SK-N-SH (cell line): ENCODE results near the gene RHOBTB1. TPM values are rescaled to one million over a fixed set of nuclear protein-coding genes. Genes with fewer than 3 reads are reported as not detected.

Experiments
- CTCF ChIA-PET: fragments of 300-600, 350-600 bp; formaldehyde crosslinking; extraction: SDS; loops from one replicate; lab custom pipeline; 2021; lab: Yijun Ruan, JAX
- POLR2A ChIA-PET: fragments of 350-600 bp; sonication (Branson Sonifier 250); formaldehyde crosslinking; extraction: SDS; loops from one replicate; lab custom pipeline; 2020; ENCODE audit warnings: antibody characterized with exemption, inconsistent platforms; lab: Yijun Ruan, JAX
- DNase-seq: peaks from one replicate; pipeline ENCODE4 v3.0.0; 2012
- H2AFZ ChIP-seq: fragments of 200-600 bp; sonication (generic); 2 replicates; pipeline ENCODE4 v1.8.1; 2016; ENCODE audit warnings: antibody characterized with exemption, mild to moderate bottlenecking, low read depth
- H3F3A ChIP-seq: fragments of 200-600 bp; sonication (generic); replicated peaks from 2 replicates; pipeline ENCODE3; 2016; ENCODE audit warnings: antibody characterized with exemption, mild to moderate bottlenecking; ENCODE audit not compliant: insufficient read depth
- H3K27ac ChIP-seq, 2 experiments: fragments of 200-500 bp in 1 of 2; fragments of 200-600 bp in 1 of 2; sonication (Bioruptor generic) in 1 of 2; sonication (generic), shearing (Covaris generic) in 1 of 2; 2 replicates each; pipeline versions ENCODE4 v1.5.1 to v1.6.1; 2014 to 2016; ENCODE audit warnings: low read depth in 2 of 2, inconsistent platforms in 1 of 2, low read length in 1 of 2, mild to moderate bottlenecking in 1 of 2, mixed read lengths in 1 of 2
- H3K27me3 ChIP-seq: fragments of 200-600 bp; sonication (generic), shearing (Covaris generic); 2 replicates; pipeline ENCODE4 v1.6.1; 2016; ENCODE audit warnings: mixed run types; ENCODE audit not compliant: insufficient read depth
- H3K36me3 ChIP-seq, 2 experiments: fragments of 200-500 bp in 1 of 2; fragments of 200-600 bp in 1 of 2; sonication (Bioruptor generic) in 1 of 2; sonication (generic) in 1 of 2; replicated peaks in 1 of 2; 2 replicates each; pipeline versions ENCODE3 to v1.5.1; 2014 to 2016; ENCODE audit warnings: low read length in 1 of 2, mild to moderate bottlenecking in 1 of 2; ENCODE audit not compliant: insufficient read depth in 2 of 2, control insufficient read depth in 1 of 2
- H3K4me1 ChIP-seq, 2 experiments: fragments of 200-500 bp in 1 of 2; fragments of 200-600 bp in 1 of 2; sonication (Bioruptor generic) in 1 of 2; sonication (generic), shearing (Covaris generic) in 1 of 2; 2 replicates each; pipeline versions ENCODE4 v1.5.1 to v1.6.1; 2014 to 2016; ENCODE audit warnings: low read depth in 1 of 2, low read length in 1 of 2, mixed run types in 1 of 2; ENCODE audit not compliant: insufficient read depth in 2 of 2, control insufficient read depth in 1 of 2
- H3K4me2 ChIP-seq: fragments of 200-600 bp; sonication (generic), shearing (Covaris generic); 2 replicates; pipeline ENCODE4 v1.6.1; 2017; ENCODE audit warnings: mixed run types
- H3K4me3 ChIP-seq, 2 experiments: fragments of 200-500 bp in 1 of 2; fragments of 200-600 bp in 1 of 2; sonication (Bioruptor generic) in 1 of 2; sonication (generic), shearing (Covaris generic) in 1 of 2; 2 replicates each; pipeline versions ENCODE4 v1.5.1 to v1.8.1; 2014 to 2016; ENCODE audit warnings: low read depth in 2 of 2, inconsistent platforms in 1 of 2, low read length in 1 of 2, mild to moderate bottlenecking in 1 of 2, mixed read lengths in 1 of 2, moderate library complexity in 1 of 2
- H3K79me2 ChIP-seq: fragments of 200-600 bp; sonication (generic); 2 replicates; pipeline ENCODE4 v1.8.1; 2017; ENCODE audit warnings: mild to moderate bottlenecking; ENCODE audit not compliant: insufficient read depth
- H3K9ac ChIP-seq: fragments of 200-600 bp; sonication (generic); 2 replicates; pipeline ENCODE4 v1.6.1; 2017; ENCODE audit warnings: mixed run types
- H3K9me2 ChIP-seq: fragments of 200-600 bp; sonication (generic); 2 replicates; pipeline ENCODE4 v1.6.1; 2017; ENCODE audit warnings: mixed run types
- H3K9me3 ChIP-seq: fragments of 200-600 bp; sonication (generic); 2 replicates; pipeline ENCODE4 v1.6.1; 2017; ENCODE audit warnings: mixed run types, mild to moderate bottlenecking, moderate library complexity
- H4K20me1 ChIP-seq: fragments of 200-600 bp; sonication (generic); 2 replicates; pipeline ENCODE4 v1.6.1; 2017; ENCODE audit warnings: mild to moderate bottlenecking, mixed run types; ENCODE audit not compliant: insufficient read depth
- CHD2 ChIP-seq: fragments of 150-350 bp; IDR thresholded peaks from 2 replicates; pipeline ENCODE4 v1.6.1; 2018; ENCODE audit warnings: low read length; ENCODE audit not compliant: partially characterized antibody
- ELF1 ChIP-seq: IDR thresholded peaks from 2 replicates; pipeline ENCODE4 v1.4.0; 2012
- EP300 ChIP-seq, 2 experiments: IDR thresholded peaks; 2 replicates each; pipeline versions ENCODE4 v1.4.0 to v1.6.1; 2012; ENCODE audit warnings: borderline replicate concordance in 1 of 2, low read depth in 1 of 2, low read length in 1 of 2
- EZH2phosphoT487 ChIP-seq: fragments of 200-600 bp; sonication (generic); IDR thresholded peaks from 2 replicates; pipeline ENCODE4 v1.6.1; 2017; ENCODE audit warnings: low read depth, mixed run types, mild to moderate bottlenecking, antibody characterized with exemption, moderate library complexity, borderline replicate concordance
- FOXJ3 ChIP-seq: sonication (generic); formaldehyde crosslinking; IDR thresholded peaks from 2 replicates; pipeline ENCODE4 v1.5.1; 2020; ENCODE audit warnings: mild to moderate bottlenecking, missing genetic modification reagents
- GATA2 ChIP-seq: sonication (generic); formaldehyde crosslinking; IDR thresholded peaks from 2 replicates; pipeline ENCODE4 v1.5.0; 2020; ENCODE audit warnings: mild to moderate bottlenecking, missing genetic modification reagents
- JUND ChIP-seq: IDR thresholded peaks from 2 replicates; pipeline ENCODE4 v1.4.0; 2012
- MAX ChIP-seq: IDR thresholded peaks from 2 replicates; pipeline ENCODE4 v1.4.0; 2012; ENCODE audit warnings: low read depth
- MXI1 ChIP-seq: IDR thresholded peaks from 2 replicates; pipeline ENCODE4 v1.6.1; 2012; ENCODE audit warnings: mild to moderate bottlenecking, low read depth, low read length, improper control_type of control experiment
- PBX3 ChIP-seq: IDR thresholded peaks from 2 replicates; pipeline ENCODE4; 2012
- POLR2AphosphoS5 ChIP-seq: IDR thresholded peaks from 2 replicates; pipeline ENCODE4 v1.6.1; 2012; ENCODE audit warnings: low read depth, low read length
- RAD21 ChIP-seq: IDR thresholded peaks from 2 replicates; pipeline ENCODE4 v1.6.1; 2012; ENCODE audit warnings: mild to moderate bottlenecking, low read length
- RCOR1 ChIP-seq: fragments of 150-350 bp; IDR thresholded peaks from 2 replicates; pipeline ENCODE4 v1.6.1; 2017; ENCODE audit warnings: antibody characterized with exemption, low read length
- SMC3 ChIP-seq: IDR thresholded peaks from 2 replicates; pipeline ENCODE4 v1.6.1; 2012; ENCODE audit warnings: low read depth, low read length, improper control_type of control experiment
- TCF12 ChIP-seq: IDR thresholded peaks from 2 replicates; pipeline ENCODE4 v1.4.0; 2012
- TEAD4 ChIP-seq: IDR thresholded peaks from 2 replicates; pipeline ENCODE4 v1.4.0; 2012; ENCODE audit warnings: mild to moderate bottlenecking, borderline replicate concordance; ENCODE audit not compliant: insufficient read depth
- YY1 ChIP-seq: IDR thresholded peaks from 2 replicates; pipeline ENCODE4 v1.4.0; 2012; ENCODE audit warnings: low read depth, mild to moderate bottlenecking
- WGBS: methylation state at CpG from one replicate; pipeline ENCODE4 v1.1.6; 2017; ENCODE audit warnings: low lambda C conversion rate; 5-methylcytosine and 5-hydroxymethylcytosine counted together
- polyA plus RNA-seq, 3 experiments: library from polyadenylated mRNA; depleted of rRNA; stranded (reverse); fragments of >200 nt; gene quantifications; 2 replicates each; pipeline ENCODE4 v1.2.3, GENCODE V29; 2012
- TF ChIP-seq, protein P1 (sequence below): IDR thresholded peaks from 2 replicates; pipeline ENCODE4 v1.6.1; 2012; ENCODE audit warnings: mild to moderate bottlenecking, low read depth, low read length, moderate library complexity
- TF ChIP-seq, protein P2 (sequence below): fragments of 150-350 bp; IDR thresholded peaks from 2 replicates; pipeline ENCODE4 v1.6.1; 2017; ENCODE audit warnings: antibody characterized with exemption, low read length, low read depth, borderline replicate concordance

The RHOBTB1 gene
- polyA plus RNA-seq, 1 of the 3 experiments (the other 2 are of a cell fraction), result 10.5 TPM

- TF ChIP-seq, protein P1, sequence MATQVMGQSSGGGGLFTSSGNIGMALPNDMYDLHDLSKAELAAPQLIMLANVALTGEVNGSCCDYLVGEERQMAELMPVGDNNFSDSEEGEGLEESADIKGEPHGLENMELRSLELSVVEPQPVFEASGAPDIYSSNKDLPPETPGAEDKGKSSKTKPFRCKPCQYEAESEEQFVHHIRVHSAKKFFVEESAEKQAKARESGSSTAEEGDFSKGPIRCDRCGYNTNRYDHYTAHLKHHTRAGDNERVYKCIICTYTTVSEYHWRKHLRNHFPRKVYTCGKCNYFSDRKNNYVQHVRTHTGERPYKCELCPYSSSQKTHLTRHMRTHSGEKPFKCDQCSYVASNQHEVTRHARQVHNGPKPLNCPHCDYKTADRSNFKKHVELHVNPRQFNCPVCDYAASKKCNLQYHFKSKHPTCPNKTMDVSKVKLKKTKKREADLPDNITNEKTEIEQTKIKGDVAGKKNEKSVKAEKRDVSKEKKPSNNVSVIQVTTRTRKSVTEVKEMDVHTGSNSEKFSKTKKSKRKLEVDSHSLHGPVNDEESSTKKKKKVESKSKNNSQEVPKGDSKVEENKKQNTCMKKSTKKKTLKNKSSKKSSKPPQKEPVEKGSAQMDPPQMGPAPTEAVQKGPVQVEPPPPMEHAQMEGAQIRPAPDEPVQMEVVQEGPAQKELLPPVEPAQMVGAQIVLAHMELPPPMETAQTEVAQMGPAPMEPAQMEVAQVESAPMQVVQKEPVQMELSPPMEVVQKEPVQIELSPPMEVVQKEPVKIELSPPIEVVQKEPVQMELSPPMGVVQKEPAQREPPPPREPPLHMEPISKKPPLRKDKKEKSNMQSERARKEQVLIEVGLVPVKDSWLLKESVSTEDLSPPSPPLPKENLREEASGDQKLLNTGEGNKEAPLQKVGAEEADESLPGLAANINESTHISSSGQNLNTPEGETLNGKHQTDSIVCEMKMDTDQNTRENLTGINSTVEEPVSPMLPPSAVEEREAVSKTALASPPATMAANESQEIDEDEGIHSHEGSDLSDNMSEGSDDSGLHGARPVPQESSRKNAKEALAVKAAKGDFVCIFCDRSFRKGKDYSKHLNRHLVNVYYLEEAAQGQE, result no peak
- TF ChIP-seq EZH2phosphoT487 (no peak), EP300 (IDR thresholded peaks at IDR 0.05; ENCODE audit: borderline replicate concordance in 1 of 2, low read depth in 1 of 2, low read length in 1 of 2) (peak in 1 of 2 experiments; percentile 19; a peak in 2 of 4 replicates), FOXJ3 (CRISPR knock-in tag) (no peak), TEAD4 (no peak), ELF1 (no peak), MAX (no peak), POLR2AphosphoS5 (no peak), PBX3 (peak; percentile 70), RAD21 (no peak)
These were observed 15.1 kb upstream of the RHOBTB1 start (continued) for GRCh38 chr10:60958892-60959601.

DNA sequence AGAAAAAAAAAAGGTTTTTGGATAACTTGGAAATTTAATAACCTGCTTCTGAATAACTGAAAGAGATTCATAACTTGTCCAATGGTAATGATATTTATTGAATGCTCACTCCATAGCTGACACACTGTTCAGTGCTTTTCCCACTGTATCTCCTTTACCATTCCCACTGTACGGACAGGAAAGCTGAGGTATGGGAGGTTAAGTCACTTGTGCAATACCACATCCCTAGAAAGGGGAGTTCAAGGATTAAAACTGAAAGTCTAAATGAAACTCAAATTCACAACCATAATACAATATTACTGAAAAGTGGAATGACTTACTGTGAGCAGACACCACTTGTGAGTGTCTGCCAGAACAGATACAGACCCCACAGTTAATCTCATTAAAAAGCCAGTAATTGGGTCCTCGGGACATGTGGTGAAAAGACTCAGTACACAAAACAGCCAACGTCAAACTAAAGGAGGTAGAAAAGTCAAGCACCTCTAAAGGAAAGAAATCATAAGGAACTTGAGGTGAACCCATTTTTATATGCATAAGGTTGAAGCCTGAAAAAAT lies 13.8 kb upstream of the RHOBTB1 start:
- peaks cover 13% of the 10 kb centered on the region for H3F3A ChIP-seq
- no peaks in the 10 kb centered on the region for H3K36me3 ChIP-seq
- peaks cover 17 to 34% of the 10 kb centered on the region in 2 experiments for H3K4me1 ChIP-seq
- CTCF ChIA-PET, result interaction anchor here (0.8 to 1.5 kb wide), 3 partner anchors 67 to 164 kb away, joined by 3 read pairs; no protein-coding TSS in a partner anchor
- WGBS, result 42% methylated on average over 3 of the region's 3 CpGs
- H3K79me2 ChIP-seq, result no peaks in the 10 kb centered on the region
- peak overlapping the region; percentile 31 to 92 for H3K27ac ChIP-seq
- H3K9ac ChIP-seq, result no peak overlapping the region
- no peaks in the 10 kb centered on the region for H3K9me2 ChIP-seq
- H3K4me3 ChIP-seq, result no peak overlapping the region
- POLR2A ChIA-PET, result no interaction called here
- H2AFZ ChIP-seq, result no peak overlapping the region
- H3K9me3 ChIP-seq, result no peaks in the 10 kb centered on the region
- no peaks in the 10 kb centered on the region for H3K27me3 ChIP-seq
- DNase-seq, result peak; percentile 42
- H4K20me1 ChIP-seq, result no peaks in the 10 kb centered on the region
- TF ChIP-seq MXI1, result peak; percentile 40; the same call in 1 of the 2 replicates
- TF ChIP-seq YY1, result no peak
- no peak for TF ChIP-seq JUND
- peak; percentile 59; the same call in 1 of the 2 replicates for TF ChIP-seq FOXJ3 (CRISPR knock-in tag)
- TF ChIP-seq RCOR1, result peak; percentile 81
- peak; percentile 16; the same call in 1 of the 2 replicates for TF ChIP-seq RAD21
- peak; percentile 39; the same call in 1 of the 2 replicates for TF ChIP-seq GATA2 (CRISPR knock-in tag)
- no peak for TF ChIP-seq ELF1
- TF ChIP-seq CHD2, result peak; percentile 76
- TF ChIP-seq, protein P2, sequence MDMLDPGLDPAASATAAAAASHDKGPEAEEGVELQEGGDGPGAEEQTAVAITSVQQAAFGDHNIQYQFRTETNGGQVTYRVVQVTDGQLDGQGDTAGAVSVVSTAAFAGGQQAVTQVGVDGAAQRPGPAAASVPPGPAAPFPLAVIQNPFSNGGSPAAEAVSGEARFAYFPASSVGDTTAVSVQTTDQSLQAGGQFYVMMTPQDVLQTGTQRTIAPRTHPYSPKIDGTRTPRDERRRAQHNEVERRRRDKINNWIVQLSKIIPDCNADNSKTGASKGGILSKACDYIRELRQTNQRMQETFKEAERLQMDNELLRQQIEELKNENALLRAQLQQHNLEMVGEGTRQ, result no peak
- no peak for TF ChIP-seq SMC3
- peak in 1 of 2 experiments; percentile 90; a peak in 2 of 4 replicates for TF ChIP-seq EP300 (IDR thresholded peaks at IDR 0.05; ENCODE audit: borderline replicate concordance in 1 of 2, low read depth in 1 of 2, low read length in 1 of 2)
- no peak for TF ChIP-seq PBX3
- TF ChIP-seq TCF12, result no peak; the same call in 1 of the 2 replicates
- H3K4me2 ChIP-seq, result no peak overlapping the region
